ENCODE results near the gene MREG.
A peak's percentile ranks its signal among the peaks of the same experiment; 100 is the strongest.

The MREG gene

GRCh38 chr2:215931256-215931903 is 82.0 kb downstream of the MREG start:
- TF ChIP-seq EZH2phosphoT487 (IDR thresholded peaks at IDR 0.05; ENCODE audit: borderline replicate concordance): no peak
- peak; percentile 97 for TF ChIP-seq CTCF (conservative IDR thresholded peaks at IDR 0.05; ENCODE audit: low read length)
- Histone ChIP-seq H3K9me3 (ENCODE audit: insufficient read depth, low read depth, low read length) (no peaks in the 10 kb centered on the region), H3K9ac (ENCODE audit: low read depth, low read length, poor library complexity, severe bottlenecking) (no peak overlapping the region), H3K4me2 (ENCODE audit: low read depth, low read length, poor library complexity, severe bottlenecking) (no peak overlapping the region), H3K27me3 (ENCODE audit: insufficient read depth, low read length, poor library complexity, severe bottlenecking) (no peaks in the 10 kb centered on the region), H3K4me3 (ENCODE audit: low read length, poor library complexity, severe bottlenecking) (no peak overlapping the region), H4K20me1 (ENCODE audit: insufficient read depth, low read length, poor library complexity, severe bottlenecking) (no peaks in the 10 kb centered on the region), H3K9me2 (replicated peaks; ENCODE audit: low read depth, low read length) (no peaks in the 10 kb centered on the region), H3K36me3 (ENCODE audit: insufficient read depth, low read length) (no peaks in the 10 kb centered on the region), H3K4me1 (ENCODE audit: insufficient read depth, low read length, poor library complexity, severe bottlenecking) (peaks cover 8% of the 10 kb centered on the region), H2AFZ (ENCODE audit: low read length) (no peak overlapping the region), H3F3A (ENCODE audit: low read depth) (no peaks in the 10 kb centered on the region), H3K79me2 (ENCODE audit: insufficient read depth, low read length) (no peaks in the 10 kb centered on the region)

DNA sequence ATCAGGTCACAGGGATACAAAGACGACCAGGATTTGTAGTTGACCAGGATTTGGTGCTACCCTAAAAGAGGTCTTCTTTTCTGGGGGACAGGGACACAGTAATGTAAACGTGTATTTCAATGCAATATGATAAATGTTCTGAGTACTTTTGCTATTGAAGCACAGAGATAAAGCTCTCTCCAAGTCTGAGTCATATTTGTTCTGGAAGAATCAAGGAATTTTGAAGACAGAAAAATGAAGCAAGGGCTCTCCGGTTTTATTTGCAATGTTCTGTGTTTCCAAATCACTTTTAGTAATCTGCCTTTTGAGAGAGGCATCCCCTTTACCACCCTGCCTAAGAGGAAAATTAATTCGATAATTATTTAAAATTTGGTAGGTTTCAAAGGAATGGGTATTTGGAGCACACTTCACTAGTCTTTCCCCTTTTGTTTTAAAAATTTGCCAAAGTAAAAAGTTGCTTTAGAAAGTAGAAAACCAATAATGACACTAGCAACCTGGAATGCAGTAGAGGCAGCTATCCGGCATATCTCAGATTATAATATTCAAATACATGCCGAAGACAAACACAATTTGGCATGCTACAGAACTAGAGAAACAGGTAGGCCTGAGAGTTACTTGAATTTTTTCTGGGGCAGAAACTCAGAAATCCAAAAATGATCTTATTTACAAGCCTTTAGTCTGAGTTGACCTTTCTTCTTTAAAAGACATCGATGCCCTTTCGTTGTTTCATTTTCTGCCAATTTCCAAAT is 82.7 kb downstream of the MREG start:
- H3K4me2 ChIP-seq (ENCODE audit: low read depth, low read length, poor library complexity, severe bottlenecking): no peak overlapping the region
- H3K27me3 ChIP-seq (ENCODE audit: insufficient read depth, low read length, poor library complexity, severe bottlenecking): no peaks in the 10 kb centered on the region
- H3K9me2 ChIP-seq (replicated peaks; ENCODE audit: low read depth, low read length): no peaks in the 10 kb centered on the region
- no peaks in the 10 kb centered on the region for H3F3A ChIP-seq (ENCODE audit: low read depth)
- H3K36me3 ChIP-seq (ENCODE audit: insufficient read depth, low read length): no peaks in the 10 kb centered on the region
- peaks cover 8% of the 10 kb centered on the region for H3K4me1 ChIP-seq (ENCODE audit: insufficient read depth, low read length, poor library complexity, severe bottlenecking)
- no peak overlapping the region for H2AFZ ChIP-seq (ENCODE audit: low read length)
- no peak overlapping the region for H3K9ac ChIP-seq (ENCODE audit: low read depth, low read length, poor library complexity, severe bottlenecking)
- H4K20me1 ChIP-seq (ENCODE audit: insufficient read depth, low read length, poor library complexity, severe bottlenecking): no peaks in the 10 kb centered on the region
- H3K79me2 ChIP-seq (ENCODE audit: insufficient read depth, low read length): no peaks in the 10 kb centered on the region
- no peak for TF ChIP-seq CTCF (conservative IDR thresholded peaks at IDR 0.05; ENCODE audit: low read length)
- TF ChIP-seq EZH2phosphoT487 (IDR thresholded peaks at IDR 0.05; ENCODE audit: borderline replicate concordance): no peak
- no peak overlapping the region for H3K4me3 ChIP-seq (ENCODE audit: low read length, poor library complexity, severe bottlenecking)
- no peaks in the 10 kb centered on the region for H3K9me3 ChIP-seq (ENCODE audit: insufficient read depth, low read depth, low read length)

DNA sequence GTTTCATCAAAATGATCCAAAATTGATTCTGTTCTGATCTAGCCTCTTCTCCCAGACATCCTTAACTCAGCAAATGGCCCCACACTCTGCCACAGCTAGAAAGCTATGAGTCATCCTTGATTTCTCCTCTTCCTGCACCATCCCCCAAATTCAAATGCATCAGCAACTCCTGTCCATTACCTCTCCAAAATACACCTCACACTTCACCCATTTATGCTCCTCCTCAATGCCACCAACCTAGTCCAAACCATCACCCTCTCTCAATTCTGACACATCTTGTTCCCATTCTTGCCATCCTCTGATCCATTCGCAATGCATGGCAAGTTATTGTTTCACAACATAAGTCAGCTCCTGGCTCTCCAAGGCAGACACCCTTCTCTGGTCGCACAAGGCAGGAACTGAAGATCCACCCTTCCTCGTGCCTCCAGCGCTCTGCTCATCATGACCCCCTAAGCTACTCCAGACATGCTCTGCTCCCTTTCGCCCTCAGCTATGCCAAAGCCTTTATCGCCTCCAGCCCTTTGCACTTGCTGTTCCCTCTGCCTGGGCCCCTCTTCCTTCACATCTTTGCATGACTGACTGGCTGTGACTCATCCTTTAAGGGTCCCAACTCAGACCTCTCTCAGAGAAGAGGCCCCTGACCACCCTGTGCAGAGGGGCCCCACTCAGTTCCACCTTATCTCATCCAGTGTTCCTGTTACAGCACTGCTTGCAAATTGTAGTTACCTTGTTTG is 83.6 kb downstream of the MREG start:
- no peak overlapping the region for H2AFZ ChIP-seq (ENCODE audit: low read length)
- no peaks in the 10 kb centered on the region for H3K27me3 ChIP-seq (ENCODE audit: insufficient read depth, low read length, poor library complexity, severe bottlenecking)
- H3F3A ChIP-seq (ENCODE audit: low read depth): no peaks in the 10 kb centered on the region
- peaks cover 8% of the 10 kb centered on the region for H3K4me1 ChIP-seq (ENCODE audit: insufficient read depth, low read length, poor library complexity, severe bottlenecking)
- no peak overlapping the region for H3K4me3 ChIP-seq (ENCODE audit: low read length, poor library complexity, severe bottlenecking)
- H4K20me1 ChIP-seq (ENCODE audit: insufficient read depth, low read length, poor library complexity, severe bottlenecking): no peaks in the 10 kb centered on the region
- no peak overlapping the region for H3K4me2 ChIP-seq (ENCODE audit: low read depth, low read length, poor library complexity, severe bottlenecking)
- H3K9ac ChIP-seq (ENCODE audit: low read depth, low read length, poor library complexity, severe bottlenecking): no peak overlapping the region
- no peaks in the 10 kb centered on the region for H3K36me3 ChIP-seq (ENCODE audit: insufficient read depth, low read length)
- H3K9me3 ChIP-seq (ENCODE audit: insufficient read depth, low read depth, low read length): no peaks in the 10 kb centered on the region
- no peaks in the 10 kb centered on the region for H3K79me2 ChIP-seq (ENCODE audit: insufficient read depth, low read length)
- TF ChIP-seq EZH2phosphoT487 (IDR thresholded peaks at IDR 0.05; ENCODE audit: borderline replicate concordance) (no peak), CTCF (conservative IDR thresholded peaks at IDR 0.05; ENCODE audit: low read length) (no peak)
- H3K9me2 ChIP-seq (replicated peaks; ENCODE audit: low read depth, low read length): no peaks in the 10 kb centered on the region
